Naive B cell (primary cell): ENCODE results near the gene ZNF808. TPM values are rescaled to one million over a fixed set of nuclear protein-coding genes. Genes with fewer than 3 reads are reported as not detected.
"Not testable (repeated sequence)": the region's sequence is repeated elsewhere in the genome, so short reads cannot be mapped to it uniquely, and the experiment has no call there.

ENCODE experiments used
- ATAC-seq, 2 donors: fragments of 150-1000 bp; cut with Tn5 transposase; 2 replicates each; pipeline ENCODE4 v1.10.0; 2021; ENCODE audit warnings: low read depth in 2 of 2, mild to moderate bottlenecking in 2 of 2, moderate library complexity in 2 of 2
- DNase-seq: peaks from one replicate; pipeline ENCODE4 v3.0.0; 2022
- H3K27ac Mint-ChIP-seq, 6 donors: one replicate each; pipeline ENCODE4 v1.8.0; 2020 to 2022; ENCODE audit warnings: mild to moderate bottlenecking in 6 of 6, mixed read lengths in 6 of 6, moderate library complexity in 5 of 6, inconsistent platforms in 2 of 6
- H3K27me3 Mint-ChIP-seq, 3 donors: one replicate each; pipeline ENCODE4 v1.8.0; 2021 to 2022; ENCODE audit warnings: mixed read lengths in 3 of 3, mild to moderate bottlenecking in 1 of 3
- H3K36me3 Mint-ChIP-seq, 2 donors: one replicate each; pipeline ENCODE4 v1.8.0; 2020 to 2022; ENCODE audit warnings: mixed read lengths in 2 of 2, inconsistent platforms in 1 of 2, mild to moderate bottlenecking in 1 of 2
- H3K4me1 Mint-ChIP-seq, 3 donors: one replicate each; pipeline ENCODE4 v1.8.0; 2020 to 2022; ENCODE audit warnings: mixed read lengths in 3 of 3, inconsistent platforms in 1 of 3, mild to moderate bottlenecking in 1 of 3, moderate library complexity in 1 of 3
- H3K4me3 Mint-ChIP-seq, 8 donors: one replicate each; pipeline ENCODE4 v1.8.0; 2020 to 2022; ENCODE audit warnings: mild to moderate bottlenecking in 8 of 8, mixed read lengths in 8 of 8, moderate library complexity in 8 of 8, inconsistent platforms in 2 of 8
- H3K9me3 Mint-ChIP-seq, 7 donors: one replicate each; pipeline ENCODE4 v1.8.0; 2020 to 2022; ENCODE audit warnings: mixed read lengths in 7 of 7, mild to moderate bottlenecking in 5 of 7, inconsistent platforms in 2 of 7, moderate library complexity in 1 of 7
- polyA plus RNA-seq, 6 donors: library from polyadenylated mRNA; unstranded; fragments of 300-500 nt; fragmentation: Illumina TruSeq; gene quantifications; one replicate each; pipeline ENCODE4 v1.2.3, GENCODE V29; 2021; ENCODE audit warnings: low read depth in 6 of 6

Gene ZNF808
- polyA plus RNA-seq, result 10 to 100 TPM in 2 of 6 donors, 1 to 10 TPM in 3, not detected in 1; 8.8 to 20.2 (median 9.7) TPM

- DNase-seq (peak; percentile 86), ATAC-seq (peak; percentile 84 to 85)
- Mint-ChIP-seq H3K27me3 (peaks cover 0 to 2% (median 0%) of the 10 kb centered on the region in 3 donors), H3K27ac (peak within 1 kb of the TSS; percentile 96 to 100 (median 99)), H3K36me3 (peaks cover 2 to 22% of the 10 kb centered on the region in 2 donors), H3K4me3 (peak within 1 kb of the TSS; percentile 91 to 100 (median 98)), H3K9me3 (peaks cover 5 to 22% (median 7%) of the 10 kb centered on the region in 7 donors), H3K4me1 (peaks cover 19 to 23% (median 22%) of the 10 kb centered on the region in 3 donors)
Observed at GRCh38 chr19:52527134-52527955, at the start of gene ZNF808. Gene ZNF808, plus strand, starts transcription at chr19:52527668. Its CDS starts 15,617 bp downstream, at chr19:52543285.

- H3K9me3 Mint-ChIP-seq, result peaks cover 9 to 88% (median 68%) of the 10 kb centered on the region in 7 donors
- H3K4me1 Mint-ChIP-seq, DNase-seq, ATAC-seq, H3K4me3 Mint-ChIP-seq: not testable (repeated sequence)
- peak overlapping the region in 1 of 6 donors; percentile 33 for H3K27ac Mint-ChIP-seq
- H3K36me3 Mint-ChIP-seq, result peaks cover 21 to 26% of the 10 kb centered on the region in 2 donors
- peaks cover 0 to 23% (median 12%) of the 10 kb centered on the region in 3 donors for H3K27me3 Mint-ChIP-seq
Observed at GRCh38 chr19:52484111-52484743, 43.2 kb upstream of the ZNF808 start.

GRCh38 chr19:52485064-52485463 lies 42.4 kb upstream of the ZNF808 start:
- not testable (repeated sequence) for H3K4me1 Mint-ChIP-seq, H3K27ac Mint-ChIP-seq, ATAC-seq, DNase-seq
- H3K9me3 Mint-ChIP-seq, result peaks cover 9 to 87% (median 69%) of the 10 kb centered on the region in 7 donors
- H3K27me3 Mint-ChIP-seq, result peaks cover 0 to 23% (median 12%) of the 10 kb centered on the region in 3 donors
- peaks cover 21 to 26% of the 10 kb centered on the region in 2 donors for H3K36me3 Mint-ChIP-seq
- H3K4me3 Mint-ChIP-seq, result peak overlapping the region in 1 of 8 donors; percentile 44

- ATAC-seq, H3K4me1 Mint-ChIP-seq, H3K27ac Mint-ChIP-seq, DNase-seq: not testable (repeated sequence)
- Mint-ChIP-seq H3K4me3 (peak overlapping the region in 1 of 8 donors; percentile 35), H3K27me3 (peaks cover 0 to 23% (median 12%) of the 10 kb centered on the region in 3 donors), H3K36me3 (peaks cover 23 to 26% of the 10 kb centered on the region in 2 donors), H3K9me3 (peaks cover 9 to 85% (median 70%) of the 10 kb centered on the region in 7 donors)
Observed at GRCh38 chr19:52485561-52486240, 41.8 kb upstream of the ZNF808 start.

GRCh38 chr19:52492201-52492993 lies 35.1 kb upstream of the ZNF808 start:
- Mint-ChIP-seq H3K9me3 (peaks cover 16 to 76% (median 54%) of the 10 kb centered on the region in 7 donors), H3K27me3 (peaks cover 0 to 14% (median 13%) of the 10 kb centered on the region in 3 donors), H3K4me3 (peak overlapping the region in 1 of 8 donors; percentile 59), H3K4me1 (peaks cover 0 to 4% (median 0%) of the 10 kb centered on the region in 3 donors), H3K36me3 (peaks cover 15 to 23% of the 10 kb centered on the region in 2 donors), H3K27ac (peak overlapping the region in 1 of 6 donors; percentile 36)
- ATAC-seq, result no peak
- no peak for DNase-seq

- H3K4me1 Mint-ChIP-seq, result peaks cover 0 to 4% (median 0%) of the 10 kb centered on the region in 3 donors
- H3K36me3 Mint-ChIP-seq, result peaks cover 19 to 23% of the 10 kb centered on the region in 2 donors
- H3K27me3 Mint-ChIP-seq, result peaks cover 0 to 14% (median 13%) of the 10 kb centered on the region in 3 donors
- no peak overlapping the region for H3K27ac Mint-ChIP-seq
- H3K9me3 Mint-ChIP-seq, result peaks cover 16 to 80% (median 59%) of the 10 kb centered on the region in 7 donors
- DNase-seq (no peak), ATAC-seq (no peak)
- peak overlapping the region in 1 of 8 donors; percentile 52 for H3K4me3 Mint-ChIP-seq
Observed at GRCh38 chr19:52492994-52493470, 34.4 kb upstream of the ZNF808 start.

- H3K36me3 Mint-ChIP-seq, result peaks cover 22 to 30% of the 10 kb centered on the region in 2 donors
- peaks cover 0 to 14% (median 13%) of the 10 kb centered on the region in 3 donors for H3K27me3 Mint-ChIP-seq
- DNase-seq (no peak), ATAC-seq (no peak)
- H3K4me1 Mint-ChIP-seq, result peaks cover 0 to 4% (median 0%) of the 10 kb centered on the region in 3 donors
- peaks cover 19 to 88% (median 63%) of the 10 kb centered on the region in 7 donors for H3K9me3 Mint-ChIP-seq
- H3K27ac Mint-ChIP-seq, result no peak overlapping the region
- no peak overlapping the region for H3K4me3 Mint-ChIP-seq
Observed at GRCh38 chr19:52494518-52494917, 33.0 kb upstream of the ZNF808 start.

- no peak overlapping the region for H3K4me3 Mint-ChIP-seq
- peaks cover 0 to 8% (median 7%) of the 10 kb centered on the region in 3 donors for H3K27me3 Mint-ChIP-seq
- no peak for ATAC-seq
- peaks cover 19 to 86% (median 61%) of the 10 kb centered on the region in 7 donors for H3K9me3 Mint-ChIP-seq
- no peak overlapping the region for H3K27ac Mint-ChIP-seq
- DNase-seq, result no peak
- peaks cover 25 to 46% of the 10 kb centered on the region in 2 donors for H3K36me3 Mint-ChIP-seq
- no peaks in the 10 kb centered on the region for H3K4me1 Mint-ChIP-seq
Observed at GRCh38 chr19:52498571-52498970, 28.9 kb upstream of the ZNF808 start.

GRCh38 chr19:52500474-52500873 lies 27.0 kb upstream of the ZNF808 start:
- not testable (repeated sequence) for H3K27me3 Mint-ChIP-seq, DNase-seq, H3K4me1 Mint-ChIP-seq, ATAC-seq
- peak overlapping the region in 1 of 6 donors; percentile 38 for H3K27ac Mint-ChIP-seq
- H3K4me3 Mint-ChIP-seq, result peak overlapping the region in 1 of 8 donors; percentile 20
- peaks cover 32 to 40% of the 10 kb centered on the region in 2 donors for H3K36me3 Mint-ChIP-seq
- H3K9me3 Mint-ChIP-seq, result peaks cover 10 to 85% (median 59%) of the 10 kb centered on the region in 7 donors

GRCh38 chr19:52500991-52501390 lies 26.5 kb upstream of the ZNF808 start:
- Mint-ChIP-seq H3K9me3 (peaks cover 8 to 84% (median 58%) of the 10 kb centered on the region in 7 donors), H3K36me3 (peaks cover 32 to 35% of the 10 kb centered on the region in 2 donors), H3K27ac (peak overlapping the region in 1 of 6 donors; percentile 38)
- H3K4me1 Mint-ChIP-seq, DNase-seq, H3K27me3 Mint-ChIP-seq, H3K4me3 Mint-ChIP-seq, ATAC-seq: not testable (repeated sequence)

- peaks cover 11 to 73% (median 52%) of the 10 kb centered on the region in 7 donors for H3K9me3 Mint-ChIP-seq
- H3K4me1 Mint-ChIP-seq, result no peaks in the 10 kb centered on the region
- no peaks in the 10 kb centered on the region for H3K27me3 Mint-ChIP-seq
- H3K4me3 Mint-ChIP-seq, result no peak overlapping the region
- no peak overlapping the region for H3K27ac Mint-ChIP-seq
- ATAC-seq, result no peak
- no peak for DNase-seq
- peaks cover 24 to 39% of the 10 kb centered on the region in 2 donors for H3K36me3 Mint-ChIP-seq
Observed at GRCh38 chr19:52507266-52507665, 20.2 kb upstream of the ZNF808 start.

- Mint-ChIP-seq H3K36me3 (peaks cover 35 to 62% of the 10 kb centered on the region in 2 donors), H3K27ac (no peak overlapping the region), H3K27me3 (peaks cover 6 to 28% (median 16%) of the 10 kb centered on the region in 3 donors), H3K9me3 (peaks cover 20 to 88% (median 75%) of the 10 kb centered on the region in 7 donors), H3K4me3 (no peak overlapping the region), H3K4me1 (peaks cover 0 to 2% (median 0%) of the 10 kb centered on the region in 3 donors)
- no peak for DNase-seq
- ATAC-seq, result no peak
Observed at GRCh38 chr19:52516191-52516590, 11.3 kb upstream of the ZNF808 start.
